GM18526 (cell line): Measurements from ENCODE around the gene RGS21.

Source experiments
- POLR2A ChIP-seq: IDR thresholded peaks from 3 replicates; pipeline ENCODE4 v1.6.1; 2011; ENCODE audit not compliant: insufficient read length; ENCODE audit errors: extremely low read depth

Gene RGS21

GRCh38 chr1:192316942-192317450, at the start of gene RGS21:
TSS of gene RGS21 (plus strand) at chr1:192316992. CDS start at chr1:192343037, 26,045 bp downstream.
- no peak for TF ChIP-seq POLR2A

- TF ChIP-seq POLR2A, result no peak
Measured at GRCh38 chr1:192268468-192269052, 48.2 kb upstream of the RGS21 start.

GRCh38 chr1:192270398-192270797, 46.4 kb upstream of the RGS21 start:
- no peak for TF ChIP-seq POLR2A

GRCh38 chr1:192272732-192273131, 44.1 kb upstream of the RGS21 start:
- no peak for TF ChIP-seq POLR2A

- TF ChIP-seq POLR2A, result no peak
Measured at GRCh38 chr1:192274588-192274987, 42.2 kb upstream of the RGS21 start.

- no peak for TF ChIP-seq POLR2A
Measured at GRCh38 chr1:192277635-192278034, 39.2 kb upstream of the RGS21 start.

- no peak for TF ChIP-seq POLR2A
Measured at GRCh38 chr1:192284927-192285326, 31.9 kb upstream of the RGS21 start.

- no peak for TF ChIP-seq POLR2A
Measured at GRCh38 chr1:192303029-192303428, 13.8 kb upstream of the RGS21 start.

- TF ChIP-seq POLR2A, result no peak
Measured at GRCh38 chr1:192311281-192311680, 5.5 kb upstream of the RGS21 start.

- TF ChIP-seq POLR2A, result no peak
Measured at GRCh38 chr1:192327997-192328396, 11.2 kb downstream of the RGS21 start.

- no peak for TF ChIP-seq POLR2A
Measured at GRCh38 chr1:192342842-192343241, 26.1 kb downstream of the RGS21 start.

GRCh38 chr1:192343344-192343743, 26.6 kb downstream of the RGS21 start:
- no peak for TF ChIP-seq POLR2A

GRCh38 chr1:192349314-192349713, 32.5 kb downstream of the RGS21 start:
- no peak for TF ChIP-seq POLR2A

GRCh38 chr1:192350356-192350755, 33.6 kb downstream of the RGS21 start:
- TF ChIP-seq POLR2A, result no peak

- TF ChIP-seq POLR2A, result no peak
Measured at GRCh38 chr1:192351550-192351949, 34.8 kb downstream of the RGS21 start.

- TF ChIP-seq POLR2A, result no peak
Measured at GRCh38 chr1:192357924-192358323, 41.1 kb downstream of the RGS21 start.

GRCh38 chr1:192358402-192358801, 41.6 kb downstream of the RGS21 start:
- TF ChIP-seq POLR2A, result no peak
